ENCODE results near the gene UQCC3.

DNA sequence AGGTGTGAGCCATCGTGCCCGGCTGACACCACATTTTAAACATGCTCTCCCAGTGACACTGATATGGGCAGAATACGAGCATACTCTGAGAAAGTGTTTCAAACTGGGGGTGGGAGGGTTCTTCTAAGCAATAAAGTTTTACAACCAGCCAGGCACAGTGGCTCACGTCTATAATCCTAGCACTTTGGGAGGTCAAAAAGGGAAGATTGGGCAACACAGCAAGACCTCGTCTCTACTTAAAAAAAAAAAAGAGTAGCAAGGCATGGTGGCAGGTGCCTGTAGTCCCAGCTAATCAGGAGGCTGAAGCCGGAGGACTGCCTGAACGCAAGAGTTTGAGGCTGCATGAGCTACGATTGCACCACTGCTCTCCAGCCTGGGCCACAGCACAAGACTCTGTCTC is 27.3 kb upstream of the UQCC3 start:
- TF ChIP-seq ETV6 (conservative IDR thresholded peaks at IDR 0.05 in 1 of 2, IDR thresholded peaks at IDR 0.05 in 1 of 2; ENCODE audit: borderline replicate concordance in 1 of 2, low read depth in 1 of 2): no peak
- TF ChIP-seq, protein P1, sequence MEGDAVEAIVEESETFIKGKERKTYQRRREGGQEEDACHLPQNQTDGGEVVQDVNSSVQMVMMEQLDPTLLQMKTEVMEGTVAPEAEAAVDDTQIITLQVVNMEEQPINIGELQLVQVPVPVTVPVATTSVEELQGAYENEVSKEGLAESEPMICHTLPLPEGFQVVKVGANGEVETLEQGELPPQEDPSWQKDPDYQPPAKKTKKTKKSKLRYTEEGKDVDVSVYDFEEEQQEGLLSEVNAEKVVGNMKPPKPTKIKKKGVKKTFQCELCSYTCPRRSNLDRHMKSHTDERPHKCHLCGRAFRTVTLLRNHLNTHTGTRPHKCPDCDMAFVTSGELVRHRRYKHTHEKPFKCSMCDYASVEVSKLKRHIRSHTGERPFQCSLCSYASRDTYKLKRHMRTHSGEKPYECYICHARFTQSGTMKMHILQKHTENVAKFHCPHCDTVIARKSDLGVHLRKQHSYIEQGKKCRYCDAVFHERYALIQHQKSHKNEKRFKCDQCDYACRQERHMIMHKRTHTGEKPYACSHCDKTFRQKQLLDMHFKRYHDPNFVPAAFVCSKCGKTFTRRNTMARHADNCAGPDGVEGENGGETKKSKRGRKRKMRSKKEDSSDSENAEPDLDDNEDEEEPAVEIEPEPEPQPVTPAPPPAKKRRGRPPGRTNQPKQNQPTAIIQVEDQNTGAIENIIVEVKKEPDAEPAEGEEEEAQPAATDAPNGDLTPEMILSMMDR (IDR thresholded peaks at IDR 0.05 in 2 of 3, conservative IDR thresholded peaks at IDR 0.05 in 1 of 3; ENCODE audit: control insufficient read depth in 2 of 3, extremely low read depth in 1 of 3, insufficient read depth in 1 of 3, low read depth in 3 of 3, low read length in 3 of 3): no peak
- TF ChIP-seq, protein P2, sequence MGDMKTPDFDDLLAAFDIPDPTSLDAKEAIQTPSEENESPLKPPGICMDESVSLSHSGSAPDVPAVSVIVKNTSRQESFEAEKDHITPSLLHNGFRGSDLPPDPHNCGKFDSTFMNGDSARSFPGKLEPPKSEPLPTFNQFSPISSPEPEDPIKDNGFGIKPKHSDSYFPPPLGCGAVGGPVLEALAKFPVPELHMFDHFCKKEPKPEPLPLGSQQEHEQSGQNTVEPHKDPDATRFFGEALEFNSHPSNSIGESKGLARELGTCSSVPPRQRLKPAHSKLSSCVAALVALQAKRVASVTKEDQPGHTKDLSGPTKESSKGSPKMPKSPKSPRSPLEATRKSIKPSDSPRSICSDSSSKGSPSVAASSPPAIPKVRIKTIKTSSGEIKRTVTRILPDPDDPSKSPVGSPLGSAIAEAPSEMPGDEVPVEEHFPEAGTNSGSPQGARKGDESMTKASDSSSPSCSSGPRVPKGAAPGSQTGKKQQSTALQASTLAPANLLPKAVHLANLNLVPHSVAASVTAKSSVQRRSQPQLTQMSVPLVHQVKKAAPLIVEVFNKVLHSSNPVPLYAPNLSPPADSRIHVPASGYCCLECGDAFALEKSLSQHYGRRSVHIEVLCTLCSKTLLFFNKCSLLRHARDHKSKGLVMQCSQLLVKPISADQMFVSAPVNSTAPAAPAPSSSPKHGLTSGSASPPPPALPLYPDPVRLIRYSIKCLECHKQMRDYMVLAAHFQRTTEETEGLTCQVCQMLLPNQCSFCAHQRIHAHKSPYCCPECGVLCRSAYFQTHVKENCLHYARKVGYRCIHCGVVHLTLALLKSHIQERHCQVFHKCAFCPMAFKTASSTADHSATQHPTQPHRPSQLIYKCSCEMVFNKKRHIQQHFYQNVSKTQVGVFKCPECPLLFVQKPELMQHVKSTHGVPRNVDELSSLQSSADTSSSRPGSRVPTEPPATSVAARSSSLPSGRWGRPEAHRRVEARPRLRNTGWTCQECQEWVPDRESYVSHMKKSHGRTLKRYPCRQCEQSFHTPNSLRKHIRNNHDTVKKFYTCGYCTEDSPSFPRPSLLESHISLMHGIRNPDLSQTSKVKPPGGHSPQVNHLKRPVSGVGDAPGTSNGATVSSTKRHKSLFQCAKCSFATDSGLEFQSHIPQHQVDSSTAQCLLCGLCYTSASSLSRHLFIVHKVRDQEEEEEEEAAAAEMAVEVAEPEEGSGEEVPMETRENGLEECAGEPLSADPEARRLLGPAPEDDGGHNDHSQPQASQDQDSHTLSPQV (IDR thresholded peaks at IDR 0.05): no peak
- TF ChIP-seq TAF1 (IDR thresholded peaks at IDR 0.05; ENCODE audit: borderline replicate concordance, low read depth, low read length): no peak
- TF ChIP-seq POLR2A (IDR thresholded peaks at IDR 0.05; ENCODE audit: low read depth, low read length): no peak
- no peak for TF ChIP-seq STAT3 (IDR thresholded peaks at IDR 0.05; ENCODE audit: low read depth, low read length)
- no peak for TF ChIP-seq SPI1 (IDR thresholded peaks at IDR 0.05; ENCODE audit: borderline replicate concordance, insufficient read depth, low read depth, low read length)
- no peak for TF ChIP-seq EZH2 (IDR thresholded peaks at IDR 0.05; ENCODE audit: borderline replicate concordance, control insufficient read depth, low read depth, low read length)
- TF ChIP-seq YY1 (IDR thresholded peaks at IDR 0.05; ENCODE audit: low read depth, low read length): no peak
- no peak for TF ChIP-seq RELB (IDR thresholded peaks at IDR 0.05; ENCODE audit: low read depth)
- TF ChIP-seq HDAC2 (IDR thresholded peaks at IDR 0.05): no peak
- TF ChIP-seq RAD21 (IDR thresholded peaks at IDR 0.05; ENCODE audit: insufficient read depth, low read depth, low read length): no peak
